DMS153 treated with DMSO at 0.1 percent for 48 hours (cell line): ENCODE results near the gene TH.

Experiments used
- DNase-seq: peaks from one replicate; lab custom pipeline; 2025; ENCODE audit not compliant: unreplicated experiment; lab: John Stamatoyannopoulos, UW

TH gene

DNA sequence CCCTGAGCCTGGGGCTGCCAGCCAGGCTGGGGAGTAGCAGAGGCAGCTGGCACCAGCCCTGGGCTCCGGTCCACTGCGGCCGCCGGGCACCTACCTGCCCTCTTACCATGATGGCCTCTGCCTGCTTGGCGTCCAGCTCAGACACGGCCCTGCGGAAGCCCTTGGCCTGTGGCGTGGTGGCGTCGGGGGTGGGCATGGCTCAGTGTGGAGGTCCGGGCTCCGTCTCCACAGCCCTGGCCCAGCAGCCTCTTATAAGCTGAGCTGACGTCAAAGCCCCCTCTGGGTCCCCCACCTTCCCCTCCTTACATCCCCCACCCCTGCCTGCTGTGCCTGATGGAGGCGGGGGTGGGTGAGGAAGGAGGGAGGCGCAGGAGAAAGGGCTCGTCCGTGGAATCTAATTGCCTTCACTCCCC is at the start of gene TH:
Gene TH (minus strand): TSS at position 225 of the 413 bp plus-strand sequence. CDS start 29 bp downstream, at position 196.
- no peak for DNase-seq

DNA sequence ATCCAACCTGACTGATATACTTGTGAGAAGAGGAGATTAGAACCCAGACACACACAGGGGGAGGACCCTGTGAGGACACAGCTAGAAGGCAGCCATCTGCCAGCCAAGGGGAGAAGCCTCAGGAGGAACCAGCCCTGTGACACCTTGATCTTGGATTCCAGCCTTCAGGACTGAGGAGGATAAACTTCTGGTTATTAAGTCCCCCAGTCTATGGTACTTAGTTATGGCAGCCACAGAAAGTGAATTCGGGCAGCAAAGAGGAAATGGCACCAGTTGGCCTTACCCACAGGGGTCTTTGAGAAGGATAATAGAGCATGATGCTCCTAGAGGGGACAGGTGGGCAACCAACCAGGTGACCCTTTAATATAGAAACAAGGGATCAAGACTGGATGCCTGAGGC is 49.4 kb upstream of the TH start:
- no peak for DNase-seq

DNA sequence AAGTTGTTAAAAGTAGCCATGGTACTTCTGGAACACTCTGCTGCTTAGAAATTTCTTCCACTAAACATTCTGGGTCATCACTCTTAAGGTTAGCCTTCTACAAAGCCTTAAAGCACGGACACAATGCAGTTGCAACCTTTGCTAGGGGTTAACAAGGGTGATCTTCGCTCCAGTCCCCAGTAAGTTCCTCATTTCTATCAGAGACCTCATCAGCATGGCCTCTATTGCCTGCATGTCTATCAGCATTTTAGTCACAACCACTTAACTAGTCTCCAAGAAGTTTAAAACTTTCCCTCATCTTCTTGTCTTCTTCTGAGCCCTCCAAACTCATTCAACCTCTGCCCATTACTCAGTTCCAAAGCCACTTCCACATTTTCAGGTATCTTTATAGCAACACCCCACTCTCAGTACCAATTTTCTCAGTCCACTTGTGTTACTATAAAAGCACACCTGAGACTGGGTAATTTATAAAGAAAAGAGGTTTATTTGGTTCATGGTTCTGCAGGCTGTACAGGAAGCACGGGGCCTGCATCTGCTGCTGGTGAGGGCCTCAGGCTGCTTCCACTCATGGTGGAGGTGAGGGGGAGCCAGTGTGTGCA is 48.7 kb upstream of the TH start:
- no peak for DNase-seq

DNA sequence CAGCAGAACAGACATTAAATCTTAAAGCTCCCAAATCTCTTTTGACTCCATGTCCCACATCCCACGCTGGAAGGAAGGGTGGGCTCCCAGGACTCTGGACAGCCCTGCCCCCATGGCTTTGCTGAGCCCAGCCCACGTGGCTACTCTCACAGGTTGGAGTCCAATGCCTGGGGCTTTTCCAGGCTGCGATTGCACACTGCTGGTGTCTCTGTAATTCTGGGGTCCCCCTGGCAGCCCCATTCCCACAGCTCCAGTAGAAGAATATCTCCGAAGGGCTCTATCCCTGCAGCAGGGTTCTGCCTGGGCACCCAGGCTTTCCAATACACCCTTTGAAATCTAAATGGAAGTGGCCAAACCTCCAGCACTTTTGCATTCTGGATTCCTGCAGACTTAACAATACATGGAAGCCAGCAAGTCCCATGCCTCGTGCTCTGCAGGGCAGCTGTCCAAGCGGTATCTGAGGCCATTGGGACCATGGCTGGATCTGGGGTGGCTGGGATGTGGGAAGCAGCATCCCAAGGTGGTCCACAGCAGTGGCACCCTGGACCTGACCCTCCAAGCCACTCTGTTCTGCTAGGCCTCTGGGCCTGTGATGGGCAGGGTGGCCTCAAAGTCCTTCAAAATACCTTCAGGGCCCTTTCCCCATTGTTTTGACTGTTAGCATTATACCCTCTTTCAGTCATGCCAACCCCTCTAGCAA is 47.9 kb upstream of the TH start:
- DNase-seq, result no peak

DNA sequence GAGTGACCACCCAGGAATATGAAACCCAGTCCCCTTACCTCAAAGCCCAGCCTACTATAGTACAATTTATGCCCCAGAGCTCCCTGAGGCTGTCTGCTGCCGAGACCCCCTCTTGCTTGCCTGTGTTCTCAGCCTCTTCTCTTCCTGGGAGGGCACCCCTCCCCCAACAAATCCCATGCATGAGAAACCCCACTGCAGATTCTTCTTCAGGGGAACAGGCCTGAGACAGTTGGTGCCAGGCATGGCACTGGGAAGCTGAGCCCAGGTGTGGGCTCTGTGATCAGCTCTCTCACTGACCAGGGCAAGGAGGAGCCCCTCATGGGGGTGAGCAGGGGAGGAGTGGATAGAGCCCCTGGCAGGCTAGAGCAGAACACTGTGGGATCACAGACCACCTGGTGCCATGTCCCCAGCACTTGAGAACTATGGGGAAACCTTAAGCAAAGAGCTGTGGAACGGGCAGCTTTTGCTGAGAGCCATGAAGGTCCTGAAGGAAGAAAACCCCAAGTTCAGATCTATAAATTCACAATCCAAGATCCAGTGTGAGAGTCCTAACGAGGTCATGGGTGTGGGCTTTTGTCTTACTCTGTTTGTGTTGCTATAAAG is 46.5 kb upstream of the TH start:
- no peak for DNase-seq

DNA sequence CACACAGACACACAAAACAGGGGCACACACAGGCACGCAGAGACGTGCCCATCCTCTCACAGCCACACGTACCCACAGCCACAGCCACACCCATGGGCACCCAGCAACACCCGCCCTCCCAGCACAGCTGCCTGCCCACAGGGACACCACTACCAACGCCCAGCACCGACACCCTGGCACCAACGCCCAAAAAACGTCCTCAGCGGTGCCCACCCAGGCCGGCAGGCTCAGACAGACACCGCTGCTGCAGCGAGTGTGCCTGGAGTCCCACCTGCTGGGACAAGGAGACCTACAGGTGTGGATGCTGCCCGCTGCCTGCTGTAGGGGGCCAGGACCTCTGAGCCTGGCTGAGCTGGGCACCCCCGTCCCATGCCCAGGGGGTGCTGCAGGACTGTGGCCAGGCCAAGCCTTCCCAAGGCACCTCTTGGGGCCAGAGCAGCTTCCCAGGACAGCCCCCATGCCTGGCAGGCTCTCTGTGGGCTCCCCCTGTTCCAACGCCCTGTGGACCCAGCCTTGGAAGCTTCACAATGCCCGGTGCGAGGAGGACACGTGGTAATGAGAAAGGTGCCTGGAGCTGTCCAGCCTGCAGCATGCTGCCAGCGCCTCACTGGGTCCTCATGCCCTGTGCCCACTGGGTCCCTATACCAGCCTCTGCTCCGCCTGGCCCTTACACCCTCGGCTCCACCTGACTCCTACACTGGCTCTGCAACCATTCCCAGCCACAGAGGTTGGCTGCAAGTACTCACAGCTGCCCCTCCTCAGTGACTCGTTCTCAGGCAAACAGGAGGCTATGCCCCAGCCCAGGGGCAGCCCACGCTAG is 45.8 kb upstream of the TH start:
- no peak for DNase-seq

DNA sequence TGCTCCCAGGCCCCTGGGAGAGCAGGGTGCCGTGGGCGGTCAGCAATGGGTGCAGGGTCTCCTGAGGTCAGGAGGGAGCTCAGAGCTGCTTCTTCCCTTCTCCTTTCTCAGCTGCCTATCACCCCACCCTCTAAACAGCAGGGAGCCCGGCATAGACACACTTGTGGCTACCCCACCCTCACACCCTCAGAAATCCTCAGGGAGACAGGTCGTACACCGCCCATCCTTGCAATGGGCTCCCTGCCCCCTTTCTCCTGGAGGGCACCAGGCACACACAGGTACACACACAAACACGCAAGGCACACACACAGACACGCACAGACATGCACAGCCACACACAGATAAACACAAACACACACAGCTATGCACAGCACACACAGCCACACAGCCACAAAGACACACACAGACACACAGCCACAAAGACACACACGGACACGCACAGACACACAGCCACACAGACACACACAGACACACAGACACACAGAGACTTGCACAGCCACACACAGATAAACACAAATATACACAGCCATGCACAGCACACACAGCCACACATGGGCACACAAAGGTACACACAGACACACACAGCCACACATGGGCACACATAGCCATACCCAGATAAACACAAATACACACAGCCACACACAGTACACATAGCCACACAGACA is 44.9 kb upstream of the TH start:
- DNase-seq, result no peak

DNA sequence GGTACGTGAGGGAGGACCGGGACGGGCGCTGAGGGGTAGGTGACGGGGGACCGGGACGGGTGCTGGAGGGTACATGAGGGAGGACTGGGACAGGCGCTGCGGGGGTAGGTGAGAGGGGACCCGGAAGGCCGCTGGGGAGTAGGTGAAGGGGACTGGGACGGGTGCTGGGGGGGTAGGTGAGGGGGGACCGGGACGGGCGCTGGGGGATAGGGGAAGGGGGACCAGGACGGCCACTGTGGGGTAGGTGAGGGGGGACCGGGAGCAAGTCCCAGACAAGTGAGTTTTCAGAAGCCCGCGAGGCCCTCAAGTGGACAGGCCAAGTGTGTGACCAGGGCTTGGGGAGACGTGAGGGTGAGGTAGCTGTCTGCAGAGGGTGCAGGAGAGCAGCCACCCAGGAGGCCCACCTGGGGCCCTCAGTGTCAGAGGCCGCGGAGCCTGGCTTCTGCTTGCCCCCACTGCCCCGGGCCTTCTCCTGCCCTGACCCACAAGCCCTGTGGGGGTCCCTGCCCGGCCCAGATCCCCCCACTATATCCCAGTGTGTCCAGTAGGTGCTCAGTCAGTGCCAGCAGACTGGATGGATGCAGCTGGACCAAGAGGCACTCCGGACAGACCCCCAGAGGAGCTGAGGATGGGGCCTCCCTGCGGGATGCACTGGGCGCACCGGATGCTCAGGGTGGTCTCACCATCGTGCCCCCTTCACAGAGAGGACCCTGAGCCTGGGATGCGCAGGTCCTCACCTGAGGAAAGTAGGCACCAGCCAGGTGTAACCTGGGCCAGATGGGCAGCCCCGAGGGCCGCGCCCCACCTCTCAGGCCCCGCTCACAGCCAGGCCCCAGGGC is 44.2 kb upstream of the TH start:
- no peak for DNase-seq

DNA sequence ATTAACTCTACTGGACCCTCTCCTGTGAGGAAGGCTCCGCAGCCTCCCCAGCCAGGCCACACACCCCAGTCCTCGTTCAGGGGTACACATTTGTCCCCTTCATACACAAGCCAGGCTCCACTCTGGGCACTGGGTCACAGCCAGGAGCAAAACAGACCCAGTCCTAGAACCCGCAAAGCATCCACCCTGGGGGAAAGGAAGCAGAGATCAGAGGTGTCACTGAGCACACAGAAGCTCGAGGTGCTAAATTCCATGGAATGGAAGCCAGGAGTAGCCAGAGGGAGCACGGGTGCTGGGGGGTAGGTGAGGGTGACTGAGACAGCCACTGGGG is 43.6 kb upstream of the TH start:
- DNase-seq, result no peak

DNA sequence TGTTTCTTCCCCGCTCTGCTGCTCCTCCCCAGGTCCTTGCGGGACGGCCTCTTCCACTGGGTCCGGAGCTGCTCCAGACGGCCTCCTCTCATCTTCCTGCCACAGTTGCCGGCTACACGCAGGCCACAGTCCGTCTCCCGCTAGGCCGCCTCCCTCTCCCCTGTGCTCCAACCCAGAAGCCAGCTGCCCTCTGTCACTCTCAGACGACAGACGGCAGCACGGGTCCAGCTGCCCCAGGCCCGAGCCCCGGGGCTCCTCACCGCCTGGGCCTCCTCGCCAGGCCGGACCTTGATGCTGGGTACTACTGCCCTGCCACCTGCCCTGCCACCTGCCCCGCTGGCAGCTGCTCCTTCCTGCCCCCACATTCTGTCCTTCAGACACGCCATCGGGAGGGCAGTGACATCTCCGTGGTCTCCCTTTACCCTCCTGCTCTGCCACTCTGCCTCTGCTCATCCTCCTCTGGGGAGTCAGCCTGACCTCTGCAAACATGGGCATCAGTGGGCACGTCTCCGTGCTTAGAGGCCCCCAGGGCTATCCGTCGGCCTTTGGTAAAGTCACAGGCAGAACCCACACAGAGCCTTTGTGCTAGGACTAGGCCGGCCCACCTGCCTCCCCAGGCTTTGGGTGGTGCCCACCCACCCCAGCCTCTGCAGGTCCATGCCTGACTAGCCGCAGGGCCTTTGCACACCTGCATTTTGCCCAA is 43.1 kb upstream of the TH start:
- no peak for DNase-seq

DNA sequence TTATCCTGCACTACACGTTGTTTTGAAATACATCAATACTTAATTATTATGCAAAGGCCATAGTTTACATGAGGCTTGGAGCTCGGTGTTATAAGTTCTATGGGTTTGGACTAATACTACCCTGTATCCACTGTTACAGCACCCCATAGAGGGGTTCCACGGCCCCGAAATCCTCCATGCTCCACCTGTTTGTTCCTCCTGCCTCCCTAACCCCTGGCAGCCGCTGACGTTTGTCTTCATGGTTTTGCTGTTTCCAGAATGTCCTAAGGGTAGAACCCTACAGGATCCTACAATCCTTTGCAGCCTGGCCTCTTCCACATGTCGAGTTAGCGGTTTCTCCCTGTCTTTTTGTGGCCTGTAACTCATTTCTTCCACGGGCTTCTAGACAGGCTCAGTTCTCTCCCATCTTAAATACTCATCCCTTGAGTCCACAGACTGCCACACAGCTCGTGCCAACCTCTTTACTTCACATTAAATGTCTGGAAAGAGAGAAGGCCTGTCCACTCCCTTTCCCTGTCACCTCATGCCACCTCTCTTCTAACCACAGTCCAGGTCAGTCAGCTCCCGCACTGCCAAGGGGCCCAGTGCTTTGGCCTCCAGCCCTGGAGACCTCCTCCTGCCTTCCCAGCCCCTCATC is 42.4 kb upstream of the TH start:
- DNase-seq, result no peak

DNA sequence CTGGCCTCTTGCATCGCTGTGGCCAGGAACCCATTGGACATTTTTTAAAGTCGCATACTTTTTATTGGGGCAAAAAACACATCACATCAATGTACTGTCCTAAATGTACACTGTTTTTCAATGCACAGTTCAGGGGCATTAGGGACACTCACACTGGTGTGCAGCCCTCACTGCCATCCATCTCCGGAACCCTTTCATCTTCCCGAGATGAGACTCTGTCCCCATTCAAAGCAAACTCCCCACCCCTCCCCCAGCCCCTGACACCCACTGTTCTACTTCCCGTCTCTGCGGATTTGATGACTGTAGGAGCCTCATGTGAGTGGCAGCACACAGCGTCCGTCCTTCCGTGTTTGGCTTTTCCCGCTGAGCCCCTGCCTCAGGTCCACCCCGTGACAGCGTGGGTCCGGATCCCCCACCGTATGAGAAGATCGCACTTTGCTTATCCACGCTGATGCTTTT is 41.8 kb upstream of the TH start:
- peak; percentile 21 for DNase-seq

DNA sequence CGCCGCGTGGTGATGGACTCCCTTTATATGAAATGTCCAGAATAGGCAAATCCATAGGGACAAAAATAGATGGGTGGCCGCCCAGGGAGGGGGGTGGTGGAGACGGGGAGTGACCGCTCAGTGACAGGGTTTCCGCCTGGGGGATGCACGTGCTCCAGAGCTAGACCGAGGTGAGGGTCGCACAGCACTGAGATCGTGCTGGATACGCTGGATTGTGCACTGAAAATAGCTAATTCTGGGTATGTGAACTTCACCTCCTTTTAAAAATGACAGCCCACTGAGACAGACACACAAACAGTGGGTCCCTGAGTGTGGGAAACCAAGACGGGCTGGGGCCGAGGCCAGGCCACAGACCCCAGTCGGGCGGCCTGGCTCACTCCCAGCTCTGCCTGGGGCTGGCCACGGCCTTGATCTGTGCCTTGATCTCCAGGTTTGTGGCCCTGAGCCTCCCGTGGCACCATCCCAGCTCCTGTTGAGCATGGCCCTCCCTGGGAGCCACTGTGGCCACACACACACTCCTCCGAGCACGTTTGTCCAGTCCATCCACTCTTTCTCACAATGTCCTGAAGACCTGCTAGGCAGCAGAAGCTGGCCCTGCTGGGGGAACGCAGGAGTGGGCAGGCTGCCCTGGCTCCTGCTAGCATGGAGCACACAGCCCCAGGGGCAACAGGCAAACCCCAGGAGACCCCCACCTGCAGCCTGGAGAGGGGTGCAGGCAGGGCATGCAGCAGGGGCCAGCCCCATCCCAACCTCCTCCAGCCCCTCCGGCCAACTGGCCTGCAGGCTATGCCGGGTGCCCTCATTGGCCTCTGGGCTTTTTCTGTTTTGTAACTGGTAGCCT is 41.0 kb upstream of the TH start:
- DNase-seq, result no peak

DNA sequence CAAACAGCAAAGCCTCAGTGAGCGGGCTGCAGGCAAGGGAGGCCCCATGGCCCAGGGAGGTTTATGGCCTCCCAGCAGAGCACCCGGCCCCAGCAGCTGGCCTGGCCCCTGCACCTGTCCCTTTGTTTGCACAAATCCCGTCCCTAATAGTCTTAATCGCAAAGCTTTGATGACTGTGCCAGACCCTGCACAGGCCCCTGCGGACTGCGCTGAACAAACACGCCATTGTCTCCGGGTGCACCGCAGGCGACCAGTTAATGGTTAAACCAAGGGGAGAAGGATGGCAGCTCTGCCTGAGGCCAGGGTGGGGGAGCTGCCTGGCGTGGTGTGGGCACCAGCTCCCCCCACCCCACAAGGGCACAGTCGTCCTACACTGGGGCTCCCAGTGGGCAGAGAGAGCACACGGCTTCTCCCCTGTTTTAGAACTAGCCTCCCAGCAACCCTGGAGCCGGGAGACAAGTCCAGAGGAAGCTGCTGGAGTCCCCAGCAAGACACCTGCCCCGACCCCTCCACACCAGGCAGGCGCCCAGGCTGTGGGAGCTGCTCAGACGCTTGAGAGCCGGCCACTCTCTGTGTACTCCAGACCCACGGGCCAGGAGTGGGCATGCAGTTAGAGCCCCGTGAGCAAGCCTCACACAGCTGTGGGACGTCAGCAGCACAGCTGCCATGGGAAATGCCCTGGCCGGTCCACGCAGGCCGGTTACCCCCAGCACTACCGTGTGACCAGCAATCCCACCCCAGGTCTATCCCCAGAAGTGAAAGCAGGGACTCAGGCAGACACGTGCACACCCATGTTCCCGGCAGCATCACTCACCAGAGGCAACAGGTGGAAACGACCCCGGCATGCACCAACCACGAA is 39.7 kb upstream of the TH start:
- DNase-seq, result peak; percentile 88

DNA sequence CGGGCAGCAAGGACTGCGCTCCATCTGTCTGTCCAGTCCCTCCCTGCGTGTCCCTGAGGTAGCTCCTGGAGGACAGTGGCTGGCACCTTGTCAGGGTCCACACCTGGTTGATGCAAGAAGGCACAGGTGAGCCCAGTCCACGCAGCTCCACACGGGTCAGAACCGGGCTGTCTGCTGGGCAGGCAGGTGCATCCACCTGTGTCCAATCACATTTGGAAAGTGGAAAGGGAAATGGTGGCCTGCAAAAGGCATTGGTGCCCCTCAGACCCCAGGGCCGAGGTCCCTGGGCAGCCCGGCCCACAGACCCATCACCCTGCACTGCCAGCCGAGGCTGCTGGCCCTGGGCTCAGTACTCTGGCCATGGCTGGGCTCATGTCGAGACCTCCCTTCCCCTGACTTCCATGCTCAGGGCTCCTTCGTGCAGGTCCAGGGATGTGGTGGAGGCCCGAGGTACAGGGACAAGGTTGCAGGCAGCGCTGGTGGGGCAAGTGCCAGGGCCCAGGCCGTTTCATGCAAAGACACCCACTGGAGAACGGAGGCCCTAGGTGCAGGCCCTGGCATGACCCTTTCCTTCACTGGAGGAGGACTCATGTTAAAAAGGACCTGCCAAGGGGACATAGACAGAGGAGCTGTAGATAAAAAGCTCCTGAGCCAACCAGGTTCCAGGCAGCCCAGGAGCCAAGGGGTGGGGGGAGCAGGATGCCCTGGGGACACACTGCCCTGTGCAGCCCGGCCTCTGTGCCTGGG is 38.9 kb upstream of the TH start:
- DNase-seq, result no peak

DNA sequence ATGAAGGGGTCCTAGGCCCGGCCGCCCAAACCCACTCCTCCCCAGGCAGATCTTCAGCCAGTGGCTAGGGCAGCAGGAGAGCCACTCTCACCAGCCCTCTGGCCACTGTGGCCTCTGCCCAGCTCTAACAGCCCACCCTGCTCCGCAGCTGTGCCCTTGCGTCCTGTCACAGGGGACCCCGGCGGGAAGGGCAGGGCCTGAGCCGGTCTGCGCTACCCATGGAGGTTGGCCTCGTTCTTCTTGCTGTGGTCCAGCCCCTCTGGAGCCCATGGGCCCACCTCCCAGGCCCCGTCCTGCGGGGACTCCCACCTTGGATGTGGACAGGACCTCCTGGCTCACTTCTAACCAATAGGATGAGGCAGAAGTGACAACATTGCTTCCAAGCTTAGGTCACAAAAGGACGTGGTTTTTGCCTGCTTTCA is 38.3 kb upstream of the TH start:
- DNase-seq, result no peak

DNA sequence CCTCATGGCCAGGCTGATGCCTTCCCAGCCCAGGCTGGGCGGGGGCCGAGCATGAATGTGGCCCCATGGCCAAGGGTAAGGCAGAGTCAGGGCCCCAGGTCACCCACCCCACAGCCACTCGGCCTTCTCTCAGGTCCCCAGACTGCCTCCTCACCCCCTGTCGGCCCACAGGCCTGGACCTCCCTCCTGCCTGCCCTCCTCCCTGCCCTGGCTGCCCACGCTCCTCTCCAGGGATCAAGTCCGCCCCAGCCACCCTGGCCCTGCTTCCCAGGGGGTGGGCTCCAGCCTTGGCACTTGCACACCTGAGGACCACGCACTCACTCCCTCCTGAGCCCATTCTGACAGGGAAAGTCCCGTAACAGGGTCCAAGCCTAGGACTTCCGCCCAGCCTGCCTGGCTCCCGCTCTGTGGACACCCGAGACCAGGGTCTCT is 37.8 kb upstream of the TH start:
- DNase-seq, result no peak
